Measurements from ENCODE around the gene NBEA.

Gene NBEA

GRCh38 chr13:35690581-35691207 lies 748.6 kb downstream of the NBEA start:
- DNase-seq: no peak

- no peak for DNase-seq
Observed at GRCh38 chr13:35693134-35693784, 751.2 kb downstream of the NBEA start.

GRCh38 chr13:35694031-35694430 lies 752.0 kb downstream of the NBEA start:
- no peak for DNase-seq

GRCh38 chr13:35694549-35695447 lies 752.7 kb downstream of the NBEA start:
- no peak for DNase-seq

GRCh38 chr13:35695448-35695770 lies 753.3 kb downstream of the NBEA start:
- DNase-seq: no peak

GRCh38 chr13:35697186-35697730 lies 755.2 kb downstream of the NBEA start:
- DNase-seq: no peak

- no peak for DNase-seq
Observed at GRCh38 chr13:35698911-35699576, 757.0 kb downstream of the NBEA start.

GRCh38 chr13:35699825-35700510 lies 757.9 kb downstream of the NBEA start:
- no peak for DNase-seq

- DNase-seq: no peak
Observed at GRCh38 chr13:35700671-35701070, 758.6 kb downstream of the NBEA start.

GRCh38 chr13:35702316-35702715 lies 760.2 kb downstream of the NBEA start:
- DNase-seq: no peak

- DNase-seq: no peak
Observed at GRCh38 chr13:35703061-35703460, 761.0 kb downstream of the NBEA start.

GRCh38 chr13:35704331-35704730 lies 762.3 kb downstream of the NBEA start:
- DNase-seq: no peak

GRCh38 chr13:35706281-35706680 lies 764.2 kb downstream of the NBEA start:
- DNase-seq: no peak

GRCh38 chr13:35706721-35707120 lies 764.7 kb downstream of the NBEA start:
- no peak for DNase-seq

- DNase-seq: no peak
Observed at GRCh38 chr13:35711909-35712308, 769.8 kb downstream of the NBEA start.

GRCh38 chr13:35712907-35713761 lies 771.1 kb downstream of the NBEA start:
- no peak for DNase-seq

GRCh38 chr13:35714121-35714520 lies 772.1 kb downstream of the NBEA start:
- no peak for DNase-seq

- no peak for DNase-seq
Observed at GRCh38 chr13:35714588-35715377, 772.7 kb downstream of the NBEA start.

- no peak for DNase-seq
Observed at GRCh38 chr13:35716186-35716585, 774.1 kb downstream of the NBEA start.

GRCh38 chr13:35716729-35717128 lies 774.7 kb downstream of the NBEA start:
- no peak for DNase-seq

GRCh38 chr13:35718084-35718483 lies 776.0 kb downstream of the NBEA start:
- DNase-seq: no peak
